HG03558 (cell line): ENCODE results near the gene ID4.

Experiments used
- ATAC-seq: cut with Tn5 transposase; IDR thresholded peaks from one replicate; pipeline ENCODE4 v1.9.1; 2021; ENCODE audit warnings: moderate number of reproducible peaks; ENCODE audit not compliant: unreplicated experiment; ENCODE audit errors: extremely low read depth

Gene ID4, protein sequence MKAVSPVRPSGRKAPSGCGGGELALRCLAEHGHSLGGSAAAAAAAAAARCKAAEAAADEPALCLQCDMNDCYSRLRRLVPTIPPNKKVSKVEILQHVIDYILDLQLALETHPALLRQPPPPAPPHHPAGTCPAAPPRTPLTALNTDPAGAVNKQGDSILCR

DNA sequence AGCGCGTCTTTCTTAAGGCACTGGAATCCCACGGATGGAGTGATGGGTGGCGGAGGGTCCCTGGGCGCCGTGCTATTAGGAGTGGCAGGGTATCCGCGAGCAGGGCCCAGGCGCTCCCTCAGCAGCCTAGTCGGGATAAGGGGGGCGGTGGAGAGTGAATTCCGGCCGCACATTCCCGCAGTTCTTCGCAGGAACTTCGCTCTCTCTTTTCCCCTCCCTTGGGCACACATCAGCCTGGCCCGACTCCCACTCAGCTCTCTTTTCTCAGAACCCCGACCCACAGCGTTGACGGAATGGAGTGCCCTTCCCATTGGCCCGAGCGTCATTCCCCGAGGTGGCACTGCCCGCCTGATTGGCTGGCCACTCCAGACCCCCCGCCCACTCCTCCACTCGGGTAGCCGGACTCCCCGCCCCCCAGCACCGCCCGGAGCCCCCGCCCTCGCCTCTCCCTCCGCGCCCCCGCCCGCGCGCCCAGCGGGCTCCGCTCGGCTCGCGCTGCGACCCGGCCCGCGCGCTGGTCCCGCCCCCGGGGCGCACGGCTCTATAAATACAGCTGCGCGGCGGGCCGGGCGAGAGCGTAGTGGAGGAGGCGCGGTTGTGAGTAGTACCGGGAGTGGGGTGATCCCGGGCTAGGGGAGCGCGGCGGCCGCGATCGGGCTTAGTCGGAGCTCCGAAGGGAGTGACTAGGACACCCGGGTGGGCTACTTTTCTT lies at the start of gene ID4:
ID4 (plus strand) TSS at position 572 of the 712 bp plus-strand sequence. CDS start 385 bp downstream, outside the sequence.
- ATAC-seq: no peak

DNA sequence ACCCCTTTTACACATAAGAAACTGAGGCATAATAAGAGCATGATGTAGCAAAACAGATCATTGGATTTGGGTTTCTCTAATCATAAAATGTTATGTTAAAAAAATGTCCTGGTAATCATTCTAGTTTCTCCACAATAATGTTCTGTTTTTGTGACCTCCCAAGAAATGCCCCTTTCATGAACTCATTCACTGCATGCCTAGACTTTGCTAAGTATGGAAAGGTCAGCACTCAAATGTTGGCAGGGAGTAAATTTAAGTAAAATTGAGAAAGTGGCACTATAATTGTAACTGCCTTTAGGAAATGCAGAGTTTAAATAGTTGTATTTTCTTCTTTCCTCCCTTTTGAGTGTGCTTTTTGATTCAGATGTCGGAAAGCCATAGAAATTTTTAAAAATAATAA lies 48.5 kb upstream of the ID4 start:
- no peak for ATAC-seq

DNA sequence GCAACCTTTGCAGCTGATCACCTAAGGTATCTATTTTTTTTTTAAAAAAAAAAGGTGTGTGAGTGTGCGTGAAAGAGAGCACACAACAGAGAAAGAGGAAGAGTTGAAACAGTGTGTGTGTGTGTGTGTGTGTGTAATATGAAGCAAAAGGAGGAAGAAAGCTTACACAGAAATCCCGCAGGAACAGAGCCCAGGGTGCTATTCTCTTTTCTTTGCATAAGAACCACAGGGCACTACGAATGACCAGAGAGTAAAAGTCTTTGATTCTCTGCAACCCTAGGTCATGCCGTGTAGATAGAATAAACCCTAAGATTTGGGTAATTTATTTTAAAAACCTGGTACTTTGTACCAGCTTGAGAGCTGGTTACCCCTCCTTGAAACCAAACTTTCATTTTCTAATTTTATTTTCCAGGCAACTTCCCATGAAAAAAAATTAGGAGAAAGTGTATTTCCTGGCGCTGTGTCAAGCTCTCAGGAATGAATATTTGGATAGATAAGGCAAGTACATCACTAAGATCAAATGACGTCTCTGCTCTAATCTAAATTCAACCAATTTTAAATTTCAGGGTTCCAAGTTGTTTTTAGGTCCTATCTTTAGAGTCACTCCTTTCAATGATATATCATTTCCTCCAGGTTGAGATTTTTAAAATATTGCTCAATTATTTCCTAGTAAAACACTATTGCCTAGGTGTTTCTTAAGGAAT lies 47.9 kb upstream of the ID4 start:
- no peak for ATAC-seq

DNA sequence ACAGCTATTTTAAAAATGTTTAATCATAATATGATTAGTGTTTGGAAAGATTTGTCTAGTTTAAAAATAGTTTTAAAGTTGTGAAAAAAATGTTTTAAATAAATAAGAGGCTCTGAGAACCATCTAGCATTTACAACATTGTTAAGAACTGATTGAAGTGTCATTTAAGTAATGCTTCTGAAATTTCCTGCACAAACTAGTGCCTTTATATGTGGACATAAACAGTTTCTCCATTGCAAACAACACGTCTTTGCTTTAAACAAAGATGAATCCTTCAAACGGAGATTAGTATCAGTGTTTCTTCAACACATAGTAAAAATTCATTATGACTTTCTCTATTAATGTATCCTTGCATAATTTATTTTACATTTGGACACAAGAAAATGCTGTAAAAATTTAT lies 45.9 kb upstream of the ID4 start:
- no peak for ATAC-seq

DNA sequence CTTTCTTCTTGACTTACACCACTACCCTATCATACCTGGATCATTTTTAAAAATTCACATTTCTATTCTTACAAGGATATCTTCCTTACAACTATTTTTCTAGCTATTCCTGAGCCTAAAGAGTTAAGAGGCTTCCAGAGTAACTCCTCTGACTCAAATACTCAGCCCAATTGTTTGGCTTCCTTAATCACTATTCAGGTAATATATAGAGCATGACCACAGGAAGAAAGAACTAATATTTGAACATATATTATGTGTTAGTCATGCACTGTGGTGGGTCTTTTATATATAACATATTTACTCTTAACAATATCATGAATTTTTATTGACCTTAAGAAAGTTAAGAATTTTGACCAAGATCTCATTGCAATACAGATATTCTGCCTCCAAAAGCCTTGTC lies 42.0 kb upstream of the ID4 start:
- no peak for ATAC-seq

DNA sequence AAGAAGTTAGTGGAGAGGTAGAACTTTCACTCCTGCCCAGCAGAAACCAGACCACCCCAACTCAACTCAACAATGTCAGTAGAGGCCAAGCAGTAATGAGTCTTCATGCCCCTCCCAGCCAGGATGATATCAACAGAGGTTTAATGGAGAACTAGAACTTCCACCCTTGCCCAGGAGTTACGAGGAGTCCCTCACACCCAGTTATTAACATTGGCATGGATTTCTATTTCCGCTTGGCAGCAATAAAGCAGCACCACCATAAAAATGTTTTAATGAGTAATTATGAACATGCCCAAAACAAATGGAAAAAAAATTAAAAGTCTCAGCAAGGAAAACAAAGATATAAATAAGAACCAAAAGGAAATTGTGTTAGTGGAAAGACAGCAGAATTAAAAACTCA lies 40.7 kb upstream of the ID4 start:
- no peak for ATAC-seq

DNA sequence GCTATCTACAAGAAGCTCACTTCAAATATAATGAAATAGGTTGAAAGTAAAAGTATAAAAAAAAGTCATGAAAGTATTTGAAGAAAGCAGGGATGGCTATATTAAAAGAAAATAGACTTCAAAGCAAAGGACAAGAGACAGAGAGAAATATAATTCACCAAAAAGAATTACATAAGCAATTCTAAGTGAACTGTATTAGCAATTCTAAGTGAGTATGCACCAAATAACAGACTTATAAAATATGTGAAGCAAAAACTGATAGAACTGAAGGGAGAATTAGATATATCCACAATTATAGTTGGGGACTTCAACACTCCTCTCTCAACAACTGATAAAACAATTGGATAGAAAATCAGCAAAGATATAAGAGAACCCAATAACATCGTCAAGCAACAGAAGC lies 38.8 kb upstream of the ID4 start:
- ATAC-seq: no peak

DNA sequence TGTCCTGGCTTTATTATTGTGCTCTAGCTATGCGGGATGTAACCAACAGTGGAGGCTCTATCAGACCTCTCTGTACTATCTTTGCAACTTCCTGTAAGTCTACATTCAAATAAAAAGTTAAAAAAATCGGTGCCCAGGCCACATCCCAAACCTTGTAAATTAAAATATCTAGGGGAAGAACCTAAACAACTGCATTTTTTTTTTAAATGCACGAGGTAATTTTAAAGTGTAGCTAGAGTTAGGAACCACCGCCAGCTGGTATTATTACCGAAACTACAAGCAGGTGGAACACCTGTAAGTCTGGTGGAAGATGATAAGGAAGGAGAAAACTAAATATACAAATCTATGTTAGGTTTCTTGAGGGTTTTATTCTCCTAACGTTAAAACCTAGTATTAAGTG lies 34.5 kb upstream of the ID4 start:
- ATAC-seq: no peak

DNA sequence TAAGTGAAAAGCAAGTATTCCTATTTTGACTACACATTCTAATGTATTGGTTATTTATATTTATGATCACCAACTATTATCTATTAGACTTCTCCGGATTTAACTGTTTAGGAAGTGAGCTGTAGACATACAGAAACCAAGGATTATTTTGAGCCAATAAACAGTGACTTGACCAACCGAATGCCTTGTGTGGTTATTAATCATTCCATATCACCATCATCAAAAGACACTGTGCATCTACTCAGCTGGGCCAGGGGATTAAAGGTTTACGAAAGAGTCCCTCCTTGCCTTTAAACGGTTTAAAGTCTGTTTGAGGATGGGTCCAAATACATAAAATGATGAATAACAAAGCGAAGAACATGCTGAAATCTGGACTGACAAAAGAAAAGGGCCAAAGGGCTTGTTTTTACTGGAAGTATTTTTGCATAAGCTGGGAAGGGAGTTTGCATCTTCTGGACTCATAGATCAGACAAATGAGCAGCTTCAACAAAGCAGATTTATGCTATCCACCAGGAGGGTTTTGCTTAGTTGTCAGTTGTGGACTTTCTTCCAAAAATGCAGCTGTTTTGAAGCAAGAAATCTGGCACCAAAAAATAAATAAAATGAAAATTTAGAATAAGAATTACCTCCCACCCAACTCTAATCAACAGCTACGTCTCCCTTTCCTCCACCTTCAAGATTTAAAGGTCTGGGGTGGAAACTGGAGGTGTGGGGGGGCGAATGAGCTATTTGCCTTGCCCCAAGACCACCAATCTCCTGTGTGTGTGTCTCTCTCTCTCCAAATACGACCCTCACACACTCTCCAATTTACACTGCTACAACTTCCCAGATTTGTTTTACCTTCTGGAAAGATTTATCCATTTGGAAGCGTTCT lies 33.6 kb upstream of the ID4 start:
- no peak for ATAC-seq

DNA sequence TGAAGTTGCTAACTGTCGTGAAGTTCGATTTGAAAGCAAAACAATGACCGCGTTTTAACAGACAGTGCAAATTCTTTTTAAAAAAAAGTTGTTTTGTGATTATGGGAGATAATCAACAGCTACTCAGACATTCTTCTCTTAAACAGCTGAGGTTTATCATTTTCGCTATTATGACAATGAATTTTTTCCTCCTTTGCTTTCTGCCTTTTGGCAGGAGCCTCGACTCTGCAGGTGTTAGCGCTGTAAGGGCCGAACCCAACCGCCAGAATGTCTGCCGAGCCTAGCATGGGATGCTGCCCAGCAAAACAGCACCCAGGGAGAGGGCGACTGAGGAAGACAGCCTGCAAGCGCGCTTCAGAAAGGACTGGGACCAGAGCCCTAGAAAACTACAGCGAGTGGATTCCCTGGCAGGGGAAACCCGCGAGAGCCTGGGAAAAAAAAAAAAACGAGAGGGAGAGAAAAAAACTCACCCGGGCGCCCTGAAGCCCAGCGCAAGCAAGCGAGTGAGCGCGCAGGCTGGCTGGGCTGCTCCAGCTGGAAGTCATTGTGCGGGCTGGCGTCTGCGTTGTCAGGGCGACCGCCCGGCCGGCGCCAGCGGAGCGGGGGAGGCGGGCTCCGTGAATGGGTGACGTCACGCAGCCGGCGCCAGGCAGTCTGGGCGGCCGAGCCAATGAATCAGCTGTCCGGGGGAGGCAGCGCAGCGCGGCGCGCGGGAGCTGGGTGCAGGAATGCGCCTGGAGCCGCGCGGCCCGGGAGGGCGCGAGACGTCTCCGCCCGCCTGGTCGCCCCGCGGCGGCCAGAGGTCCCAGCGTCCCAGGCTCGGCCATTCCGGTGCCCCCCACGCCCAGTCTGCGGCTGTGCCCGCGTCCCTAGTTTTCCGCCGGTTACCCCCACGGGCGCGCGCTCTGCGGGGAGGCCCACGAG lies 32.7 kb upstream of the ID4 start:
- peak; percentile 89 for ATAC-seq

DNA sequence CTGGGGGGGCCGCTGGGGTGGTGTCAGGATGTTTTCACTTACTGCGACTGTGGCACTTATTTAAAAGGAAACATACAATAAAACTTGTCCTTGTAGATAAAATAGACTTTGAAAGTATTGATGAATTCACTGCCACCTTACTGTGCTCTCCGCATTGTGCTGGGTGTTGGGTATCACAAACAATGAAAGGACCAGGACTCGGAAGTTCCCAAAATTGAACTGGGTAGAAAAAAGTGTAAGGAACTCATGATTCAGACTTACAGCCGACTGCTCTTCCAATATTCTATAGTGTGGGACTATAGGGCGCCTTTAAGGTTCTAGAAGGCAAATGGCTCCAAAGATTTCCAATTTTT lies 32.1 kb upstream of the ID4 start:
- no peak for ATAC-seq

DNA sequence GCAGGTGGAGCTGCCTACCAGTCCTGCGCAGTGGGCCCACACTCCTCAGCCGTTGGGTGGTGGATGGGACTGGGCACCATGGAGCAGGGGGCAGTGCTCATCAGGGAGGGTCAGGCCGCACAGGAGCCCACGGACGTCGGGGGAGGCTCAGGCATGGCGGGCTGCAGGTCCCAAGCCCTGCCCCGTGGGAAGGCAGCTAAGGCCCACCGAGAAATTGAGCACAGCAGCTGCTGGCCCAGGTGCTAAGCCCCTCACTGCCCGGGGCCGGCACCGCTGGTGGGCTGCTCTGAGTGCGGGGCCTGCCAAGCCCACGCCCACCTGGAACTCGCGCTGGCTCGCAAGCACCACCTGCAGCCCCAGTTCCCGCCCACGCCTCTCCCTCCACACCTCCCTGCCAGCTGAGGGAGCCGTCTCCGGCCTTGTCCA lies 30.2 kb upstream of the ID4 start:
- no peak for ATAC-seq

DNA sequence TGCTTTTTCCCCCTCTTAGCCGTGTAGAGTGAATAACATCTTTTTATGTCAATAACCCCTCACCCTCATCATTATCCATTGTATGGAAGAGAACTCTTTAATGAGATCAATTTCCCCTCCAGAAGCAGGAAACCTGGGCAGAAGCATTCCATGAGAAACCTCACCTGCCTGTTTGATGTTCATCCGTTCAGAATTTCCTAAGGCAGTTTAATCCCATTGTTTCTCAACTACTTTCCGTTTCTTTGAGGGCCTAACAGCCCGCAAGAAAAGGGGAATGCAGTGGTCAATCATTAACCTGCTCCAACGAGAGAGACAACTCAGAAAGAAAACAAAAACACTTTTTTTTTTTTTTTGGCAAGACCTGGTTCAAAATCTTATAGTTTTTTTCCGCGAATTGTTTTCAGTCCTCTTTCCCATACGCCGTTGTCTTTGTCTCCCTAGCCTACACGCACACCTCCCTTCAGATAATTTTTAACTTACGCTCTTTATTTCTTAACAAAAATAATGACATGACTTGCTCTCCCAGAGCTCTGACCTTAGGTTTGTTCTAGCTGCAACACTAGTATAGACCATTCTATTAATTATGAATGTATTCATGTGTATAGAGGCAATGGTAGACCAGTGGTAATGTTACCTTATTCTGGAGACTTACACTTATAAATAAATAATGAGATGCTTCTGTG lies 25.6 kb upstream of the ID4 start:
- no peak for ATAC-seq

DNA sequence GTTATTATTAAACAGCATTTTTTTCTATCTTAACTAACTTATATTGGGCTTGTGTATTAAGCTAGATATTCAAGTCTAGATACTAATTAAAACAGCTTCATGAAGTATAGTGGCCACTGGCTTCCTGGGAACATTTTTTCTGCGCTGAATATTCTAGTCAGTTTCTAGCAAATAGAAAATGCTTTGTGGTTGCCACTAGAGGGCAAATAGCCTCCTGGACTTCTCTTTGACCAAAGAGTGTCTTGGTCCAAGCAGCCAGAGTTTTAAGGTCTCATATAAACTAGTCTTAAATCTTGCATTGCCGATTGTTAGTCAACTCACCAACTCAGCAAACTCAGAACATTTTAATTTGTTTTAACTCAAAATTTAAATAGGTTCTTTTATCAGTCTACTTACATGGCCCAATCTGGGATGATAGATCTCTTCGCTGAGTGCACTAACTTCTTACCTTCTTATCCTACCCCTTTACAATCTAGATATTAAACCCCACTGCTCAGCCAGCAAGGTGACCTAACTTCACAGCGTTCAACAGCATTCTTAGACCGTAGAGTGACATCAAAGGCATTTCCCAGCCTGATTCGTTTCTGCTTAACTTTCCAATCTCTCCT lies 24.6 kb upstream of the ID4 start:
- ATAC-seq: no peak

DNA sequence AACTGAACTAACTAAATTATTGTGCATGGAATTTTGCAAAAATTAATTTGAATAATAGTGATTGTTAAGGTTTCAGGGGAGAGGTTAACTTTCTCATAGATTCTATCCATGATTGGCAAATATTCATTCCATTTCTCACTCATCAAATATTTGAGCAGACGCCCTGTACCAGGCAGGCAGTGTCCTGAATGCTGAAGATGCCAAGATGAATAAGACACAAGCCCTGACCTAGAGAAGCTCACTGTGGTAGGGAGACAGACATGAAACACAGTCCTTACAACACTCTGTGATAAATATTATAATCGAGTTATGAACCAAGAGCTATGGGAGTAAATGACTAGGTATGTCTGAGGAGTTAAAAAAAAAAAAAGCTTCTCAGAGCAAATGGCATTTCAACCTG lies 18.4 kb upstream of the ID4 start:
- no peak for ATAC-seq

DNA sequence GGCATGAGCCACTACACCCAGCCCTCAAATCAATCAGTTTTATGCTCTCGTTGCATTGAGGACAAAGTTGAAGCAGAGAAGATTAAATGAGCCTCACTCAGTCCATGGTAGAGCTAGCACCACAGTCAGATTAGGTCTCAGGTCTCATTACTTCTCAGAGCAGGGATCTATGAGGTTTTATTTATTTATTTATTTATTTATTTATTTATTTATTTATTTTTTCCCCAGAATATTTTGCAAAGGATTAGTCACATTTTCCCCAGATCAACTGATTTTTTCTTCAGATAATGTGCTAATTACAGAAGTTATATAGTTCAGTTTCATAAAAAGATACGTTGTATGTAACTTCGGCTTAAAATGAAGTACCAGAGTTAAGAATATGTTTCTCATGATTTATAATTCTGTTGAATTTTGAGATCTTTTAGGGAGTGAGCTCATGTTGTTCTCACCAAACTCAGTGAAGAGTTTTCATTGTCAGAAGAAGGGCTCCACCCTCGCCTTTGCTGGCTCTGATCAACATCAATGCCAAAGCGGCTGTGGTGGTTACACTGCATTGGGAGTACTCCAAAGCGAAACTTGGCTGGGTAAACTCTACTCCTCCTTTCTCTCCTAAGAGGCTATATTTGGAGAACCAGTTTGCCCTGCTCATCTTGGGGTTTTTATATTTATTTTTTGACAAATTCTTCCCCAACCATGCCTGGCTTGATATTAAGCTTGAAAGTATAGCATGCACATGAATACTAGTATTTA lies 12.9 kb upstream of the ID4 start:
- no peak for ATAC-seq

DNA sequence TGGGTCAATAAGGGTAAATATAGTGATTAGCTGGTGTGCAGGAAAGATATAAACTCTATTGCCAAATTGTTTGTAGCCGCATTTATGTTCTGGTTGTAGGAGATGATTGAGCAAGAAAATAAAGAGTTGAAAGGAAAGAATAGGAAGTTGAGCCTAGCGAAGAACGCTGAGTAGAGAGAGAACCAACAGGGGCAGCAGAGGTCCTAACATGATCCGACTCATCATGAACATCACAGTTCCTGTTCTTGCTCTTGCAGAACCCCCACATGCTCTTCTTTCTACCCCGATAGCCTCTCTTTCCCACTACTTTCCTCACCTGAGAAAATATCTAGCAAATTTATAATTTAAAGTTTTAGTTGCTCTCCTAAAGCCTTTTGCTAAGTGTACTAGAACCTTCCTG lies 9.9 kb upstream of the ID4 start:
- ATAC-seq: no peak

DNA sequence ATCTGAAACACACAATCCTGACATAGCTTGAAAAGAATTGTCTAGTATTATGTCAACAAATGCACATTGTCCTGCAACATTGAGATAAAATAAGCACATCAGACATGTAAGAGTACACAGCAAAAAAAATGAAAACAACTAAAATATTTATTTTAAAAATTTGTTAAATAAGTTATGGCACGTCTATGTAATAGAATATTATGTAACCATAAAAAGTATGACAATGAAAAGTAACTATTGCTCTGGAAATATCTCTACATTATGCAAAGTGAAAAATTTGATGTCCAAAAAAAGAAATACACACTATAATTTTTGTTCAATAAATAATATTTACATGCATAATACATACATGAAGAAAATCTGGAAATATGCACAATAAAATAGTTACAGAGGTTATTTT lies 9.3 kb upstream of the ID4 start:
- no peak for ATAC-seq
